ENCODE measurements around the gene GASK1B. TPM values are rescaled to one million over a fixed set of nuclear protein-coding genes. Genes with fewer than 3 reads are reported as not detected.

The GASK1B gene
- total RNA-seq, 1 donor from 2014 or later, result 1.8 TPM

GRCh38 chr4:158159054-158159717 is 13.6 kb downstream of the GASK1B start:
- Histone ChIP-seq H3K27me3 (ENCODE audit: control insufficient read depth, insufficient read depth, low read length) (no peaks in the 10 kb centered on the region), H3K4me3 (ENCODE audit: low read depth, low read length) (no peak overlapping the region), H3K36me3 (ENCODE audit: control insufficient read depth, insufficient read depth, low read length) (no peaks in the 10 kb centered on the region)
- DNase-seq (ENCODE audit: low read depth), result peak; percentile 89
- no peak for TF ChIP-seq CTCF (IDR thresholded peaks at IDR 0.05; ENCODE audit: insufficient read depth, low read length, poor library complexity, severe bottlenecking)

GRCh38 chr4:158157412-158157811 is 15.4 kb downstream of the GASK1B start:
- no peak for DNase-seq (ENCODE audit: low read depth)
- TF ChIP-seq CTCF (IDR thresholded peaks at IDR 0.05; ENCODE audit: insufficient read depth, low read length, poor library complexity, severe bottlenecking), result no peak
- no peak overlapping the region for H3K4me3 ChIP-seq (ENCODE audit: low read depth, low read length)

GRCh38 chr4:158155656-158156356 is 17.0 kb downstream of the GASK1B start:
- no peak for TF ChIP-seq CTCF (IDR thresholded peaks at IDR 0.05; ENCODE audit: insufficient read depth, low read length, poor library complexity, severe bottlenecking)
- Histone ChIP-seq H3K27me3 (ENCODE audit: control insufficient read depth, insufficient read depth, low read length) (no peaks in the 10 kb centered on the region), H3K36me3 (ENCODE audit: control insufficient read depth, insufficient read depth, low read length) (no peaks in the 10 kb centered on the region), H3K4me3 (ENCODE audit: low read depth, low read length) (no peak overlapping the region)
- DNase-seq (ENCODE audit: low read depth), result no peak

More at GRCh38 chr4:158157412-158157811, 15.4 kb downstream of the GASK1B start:
- Histone ChIP-seq H3K27me3 (ENCODE audit: control insufficient read depth, insufficient read depth, low read length) (no peaks in the 10 kb centered on the region), H3K36me3 (ENCODE audit: control insufficient read depth, insufficient read depth, low read length) (no peaks in the 10 kb centered on the region)

- H3K36me3 ChIP-seq (ENCODE audit: control insufficient read depth, insufficient read depth, low read length), result no peaks in the 10 kb centered on the region
- no peak overlapping the region for H3K4me3 ChIP-seq (ENCODE audit: low read depth, low read length)
- no peak for DNase-seq (ENCODE audit: low read depth)
- no peaks in the 10 kb centered on the region for H3K27me3 ChIP-seq (ENCODE audit: control insufficient read depth, insufficient read depth, low read length)
- TF ChIP-seq CTCF (IDR thresholded peaks at IDR 0.05; ENCODE audit: insufficient read depth, low read length, poor library complexity, severe bottlenecking), result no peak
These were observed 25.7 kb downstream of the GASK1B start for GRCh38 chr4:158147151-158147550.

- no peak overlapping the region for H3K4me3 ChIP-seq (ENCODE audit: low read depth, low read length)
- H3K27me3 ChIP-seq (ENCODE audit: control insufficient read depth, insufficient read depth, low read length), result no peaks in the 10 kb centered on the region
- no peaks in the 10 kb centered on the region for H3K36me3 ChIP-seq (ENCODE audit: control insufficient read depth, insufficient read depth, low read length)
- no peak for DNase-seq (ENCODE audit: low read depth)
- no peak for TF ChIP-seq CTCF (IDR thresholded peaks at IDR 0.05; ENCODE audit: insufficient read depth, low read length, poor library complexity, severe bottlenecking)
These were observed 26.1 kb downstream of the GASK1B start for GRCh38 chr4:158146736-158147135.
